GM19351 (cell line): ENCODE data around the gene AJM1.

Experiments used
- ATAC-seq: cut with Tn5 transposase; IDR thresholded peaks from one replicate; pipeline ENCODE4 v1.9.1; 2021; ENCODE audit warnings: mild to moderate bottlenecking, moderate library complexity; ENCODE audit not compliant: unreplicated experiment

Gene AJM1

GRCh38 chr9:136807281-136808074 is 34.8 kb upstream of the AJM1 start, which contains the start of gene RABL6:
RABL6 (plus strand) TSS chr9:136807948; CDS start chr9:136808197, 249 bp downstream.
- ATAC-seq, result peak; percentile 78

- peak; percentile 39 for ATAC-seq
Observed at GRCh38 chr9:136808075-136808805, 34.0 kb upstream of the AJM1 start.

- no peak for ATAC-seq
Observed at GRCh38 chr9:136808806-136809158, 33.5 kb upstream of the AJM1 start.

- ATAC-seq, result no peak
Observed at GRCh38 chr9:136814725-136815421, 27.4 kb upstream of the AJM1 start.

- ATAC-seq, result no peak
Observed at GRCh38 chr9:136815422-136815782, 26.9 kb upstream of the AJM1 start.

GRCh38 chr9:136820971-136821825 is 21.1 kb upstream of the AJM1 start:
- no peak for ATAC-seq

GRCh38 chr9:136821826-136822544 is 20.3 kb upstream of the AJM1 start:
- no peak for ATAC-seq

- ATAC-seq, result no peak
Observed at GRCh38 chr9:136823136-136824046, 18.9 kb upstream of the AJM1 start.

- ATAC-seq, result no peak
Observed at GRCh38 chr9:136824496-136825225, 17.6 kb upstream of the AJM1 start.

GRCh38 chr9:136825295-136826187 is 16.7 kb upstream of the AJM1 start:
- no peak for ATAC-seq

- no peak for ATAC-seq
Observed at GRCh38 chr9:136826188-136826541, 16.1 kb upstream of the AJM1 start.

GRCh38 chr9:136826703-136827582 is 15.3 kb upstream of the AJM1 start:
- ATAC-seq, result no peak

- no peak for ATAC-seq
Observed at GRCh38 chr9:136827794-136828473, 14.3 kb upstream of the AJM1 start.

- ATAC-seq, result no peak
Observed at GRCh38 chr9:136828474-136829140, 13.7 kb upstream of the AJM1 start.

- ATAC-seq, result no peak
Observed at GRCh38 chr9:136829412-136829811, 12.9 kb upstream of the AJM1 start.
